Endodermal cell (in vitro differentiated cells): Measurements from ENCODE around the gene SPINT3. TPM values are rescaled to one million over a fixed set of nuclear protein-coding genes. Genes with fewer than 3 reads are reported as not detected.

Experiments
- DNase-seq: peaks from one replicate; pipeline ENCODE4 v3.0.0-alpha.2; 2017
- H3K27ac ChIP-seq: 2 replicates; pipeline ENCODE4 v1.5.1; 2013; ENCODE audit warnings: mild to moderate bottlenecking, low read depth, low read length, moderate library complexity
- H3K27me3 ChIP-seq: 2 replicates; pipeline ENCODE4 v1.6.1; 2013; ENCODE audit warnings: mild to moderate bottlenecking, low read length, moderate library complexity; ENCODE audit not compliant: insufficient read depth, control insufficient read depth, poor library complexity, severe bottlenecking
- H3K36me3 ChIP-seq: 2 replicates; pipeline ENCODE4 v1.7.0; 2013; ENCODE audit warnings: mild to moderate bottlenecking, low read length, moderate library complexity; ENCODE audit not compliant: control insufficient read depth, insufficient read depth
- H3K4me1 ChIP-seq: one replicate; pipeline ENCODE4 v1.7.0; 2013; ENCODE audit warnings: low read length; ENCODE audit not compliant: control insufficient read depth, insufficient read depth
- H3K4me3 ChIP-seq: 2 replicates; pipeline ENCODE4 v1.5.1; 2013; ENCODE audit warnings: mild to moderate bottlenecking, low read length, moderate library complexity
- H3K9ac ChIP-seq: 2 replicates; pipeline ENCODE4 v1.6.1; 2013; ENCODE audit warnings: mild to moderate bottlenecking, low read length, moderate library complexity; ENCODE audit not compliant: poor library complexity, severe bottlenecking; ENCODE audit errors: extremely low read depth
- H3K9me3 ChIP-seq: 2 replicates; pipeline ENCODE4 v1.6.1; 2013; ENCODE audit warnings: mild to moderate bottlenecking, low read length, moderate library complexity; ENCODE audit not compliant: control insufficient read depth
- H3K27ac Mint-ChIP-seq: 2 replicates; pipeline ENCODE4 v1.8.0; 2020; ENCODE audit warnings: mixed read lengths
- H3K27me3 Mint-ChIP-seq: 2 replicates; pipeline ENCODE4 v1.8.0; 2021; ENCODE audit warnings: mild to moderate bottlenecking, mixed read lengths; ENCODE audit not compliant: insufficient read depth
- H3K36me3 Mint-ChIP-seq: 2 replicates; pipeline ENCODE4 v1.8.0; 2020; ENCODE audit warnings: low read depth, mixed read lengths
- H3K4me1 Mint-ChIP-seq: 2 replicates; pipeline ENCODE4 v1.8.0; 2020; ENCODE audit warnings: mixed read lengths
- H3K4me3 Mint-ChIP-seq: 2 replicates; pipeline ENCODE4 v1.8.0; 2020; ENCODE audit warnings: mild to moderate bottlenecking, moderate library complexity, mixed read lengths
- H3K9me3 Mint-ChIP-seq: 2 replicates; pipeline ENCODE4 v1.8.0; 2020; ENCODE audit warnings: mild to moderate bottlenecking, mixed read lengths
- WGBS, 2 experiments: methylation state at CpG; one replicate each; pipeline versions ENCODE4 v1.1.5 to v1.1.7; 2013; ENCODE audit warnings: missing lambda C conversion rate in 2 of 2, mixed read lengths in 1 of 2; ENCODE audit not compliant: insufficient coverage in 1 of 2, insufficient read length in 1 of 2; 5-methylcytosine and 5-hydroxymethylcytosine counted together
- total RNA-seq, 2 donors: library from RNA; stranded (reverse); fragmentation: NEBNext Ultra II Directional in 1 of 2; extraction: Animal tissue kit (Norgen Biotek cat#: 25700) in 1 of 2; gene quantifications; 2 replicates in 1 of 2; 3 replicates in 1 of 2; pipeline ENCODE4 v1.2.1, GENCODE V29; 2021
- TF ChIP-seq, protein P1 (sequence below): fragments of 200-600 bp; sonication (generic); conservative IDR thresholded peaks from 2 replicates; pipeline ENCODE4 v1.5.0; 2021; ENCODE audit warnings: antibody characterized with exemption, mild to moderate bottlenecking

SPINT3 gene
- total RNA-seq, 2 donors from 2014 or later, result not detected

DNA sequence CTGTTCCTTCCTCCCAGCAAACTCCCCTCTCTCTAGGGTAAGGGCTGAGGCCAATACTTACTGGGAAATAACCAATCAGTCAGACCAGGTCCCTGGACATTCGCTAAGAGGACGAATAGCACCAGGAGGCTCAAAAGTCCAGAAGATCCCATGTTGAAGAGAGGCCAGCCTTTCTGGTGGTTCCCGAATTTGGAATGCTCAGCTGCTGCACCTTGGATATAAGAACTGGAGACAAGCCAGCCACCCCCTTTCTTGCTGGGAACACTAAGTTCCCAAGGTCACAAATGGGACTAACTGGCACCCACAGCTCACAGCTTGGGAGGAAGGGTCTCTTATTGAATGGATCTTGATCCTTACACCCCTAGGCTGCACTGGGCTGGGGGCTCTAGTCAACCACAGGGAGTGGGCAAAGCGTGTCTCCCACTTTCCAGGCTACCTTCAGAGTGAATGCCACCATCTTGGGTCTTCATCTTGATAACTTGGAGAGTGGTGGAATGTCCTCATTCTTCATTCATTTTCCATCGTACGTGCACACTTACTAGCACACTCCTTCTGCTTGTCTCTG lies 31.9 kb upstream of the SPINT3 start, which contains the start of gene EPPIN:
Gene EPPIN, minus strand, starts transcription at position 196 of the 565 bp plus-strand sequence. Its CDS starts 44 bp downstream, at position 152.
- TF ChIP-seq, protein P1, sequence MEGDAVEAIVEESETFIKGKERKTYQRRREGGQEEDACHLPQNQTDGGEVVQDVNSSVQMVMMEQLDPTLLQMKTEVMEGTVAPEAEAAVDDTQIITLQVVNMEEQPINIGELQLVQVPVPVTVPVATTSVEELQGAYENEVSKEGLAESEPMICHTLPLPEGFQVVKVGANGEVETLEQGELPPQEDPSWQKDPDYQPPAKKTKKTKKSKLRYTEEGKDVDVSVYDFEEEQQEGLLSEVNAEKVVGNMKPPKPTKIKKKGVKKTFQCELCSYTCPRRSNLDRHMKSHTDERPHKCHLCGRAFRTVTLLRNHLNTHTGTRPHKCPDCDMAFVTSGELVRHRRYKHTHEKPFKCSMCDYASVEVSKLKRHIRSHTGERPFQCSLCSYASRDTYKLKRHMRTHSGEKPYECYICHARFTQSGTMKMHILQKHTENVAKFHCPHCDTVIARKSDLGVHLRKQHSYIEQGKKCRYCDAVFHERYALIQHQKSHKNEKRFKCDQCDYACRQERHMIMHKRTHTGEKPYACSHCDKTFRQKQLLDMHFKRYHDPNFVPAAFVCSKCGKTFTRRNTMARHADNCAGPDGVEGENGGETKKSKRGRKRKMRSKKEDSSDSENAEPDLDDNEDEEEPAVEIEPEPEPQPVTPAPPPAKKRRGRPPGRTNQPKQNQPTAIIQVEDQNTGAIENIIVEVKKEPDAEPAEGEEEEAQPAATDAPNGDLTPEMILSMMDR, result no peak
- Mint-ChIP-seq H3K27me3 (peaks cover 12% of the 10 kb centered on the region), H3K9me3 (peaks cover 4% of the 10 kb centered on the region), H3K4me1 (peaks cover 2% of the 10 kb centered on the region), H3K4me3 (no peak within 1 kb of the TSS), H3K36me3 (no peaks in the 10 kb centered on the region), H3K27ac (no peak within 1 kb of the TSS)
- Histone ChIP-seq H3K9me3 (no peaks in the 10 kb centered on the region), H3K4me3 (no peak within 1 kb of the TSS), H3K4me1 (no peaks in the 10 kb centered on the region), H3K27me3 (peaks cover 16% of the 10 kb centered on the region), H3K27ac (no peak within 1 kb of the TSS), H3K9ac (no peak within 1 kb of the TSS), H3K36me3 (no peaks in the 10 kb centered on the region)
- WGBS, 2 experiments, result 89 to 95% methylated on average over 6 of the region's 6 CpGs
- DNase-seq, result no peak

DNA sequence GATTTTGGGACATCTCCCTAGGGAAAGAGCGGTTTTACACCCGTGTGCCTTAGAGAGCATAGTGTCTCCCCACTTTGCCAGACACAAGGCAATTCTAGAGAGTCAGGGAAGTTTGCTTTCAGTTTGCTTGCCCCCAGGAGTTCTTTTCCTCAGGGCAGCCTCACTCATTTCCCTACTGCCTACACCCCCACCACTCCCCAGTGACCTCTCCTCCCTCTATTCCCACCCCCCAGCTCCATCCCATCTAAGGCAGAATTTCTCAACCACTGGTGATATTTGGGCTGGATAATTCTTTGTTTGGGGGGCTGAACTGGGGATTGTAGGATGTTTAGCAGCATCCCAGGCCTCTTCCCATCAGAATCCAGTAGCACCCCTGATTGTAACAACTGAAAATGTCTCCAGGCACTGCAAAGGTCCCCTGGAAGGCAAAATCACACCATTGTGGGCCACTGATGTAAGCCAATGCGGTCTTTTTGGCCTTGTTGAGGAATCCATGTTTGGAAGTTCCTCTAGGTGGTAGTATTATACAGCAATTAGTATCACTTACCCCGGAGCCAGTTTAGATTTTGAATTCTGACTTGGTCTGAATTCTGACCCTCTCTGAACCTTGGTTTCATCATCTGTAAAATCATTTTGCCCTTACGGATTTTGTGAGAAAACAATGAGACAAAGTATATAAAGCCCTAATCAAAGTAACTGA lies 30.5 kb upstream of the SPINT3 start:
- Mint-ChIP-seq H3K27me3 (peaks cover 16% of the 10 kb centered on the region), H3K9me3 (peaks cover 4% of the 10 kb centered on the region), H3K4me1 (peaks cover 2% of the 10 kb centered on the region), H3K4me3 (no peak overlapping the region), H3K36me3 (no peaks in the 10 kb centered on the region), H3K27ac (no peak overlapping the region)
- 41 to 56% methylated on average over 1 to 5 of the region's 5 CpGs for WGBS, 2 experiments
- no peaks in the 10 kb centered on the region for H3K4me1 ChIP-seq
- H3K4me3 ChIP-seq, result no peak overlapping the region
- peaks cover 23% of the 10 kb centered on the region for H3K27me3 ChIP-seq
- TF ChIP-seq, protein P1, result peak; percentile 78
- H3K9ac ChIP-seq, result no peak overlapping the region
- no peaks in the 10 kb centered on the region for H3K9me3 ChIP-seq
- DNase-seq, result peak; percentile 65
- H3K36me3 ChIP-seq, result no peaks in the 10 kb centered on the region
- no peak overlapping the region for H3K27ac ChIP-seq

DNA sequence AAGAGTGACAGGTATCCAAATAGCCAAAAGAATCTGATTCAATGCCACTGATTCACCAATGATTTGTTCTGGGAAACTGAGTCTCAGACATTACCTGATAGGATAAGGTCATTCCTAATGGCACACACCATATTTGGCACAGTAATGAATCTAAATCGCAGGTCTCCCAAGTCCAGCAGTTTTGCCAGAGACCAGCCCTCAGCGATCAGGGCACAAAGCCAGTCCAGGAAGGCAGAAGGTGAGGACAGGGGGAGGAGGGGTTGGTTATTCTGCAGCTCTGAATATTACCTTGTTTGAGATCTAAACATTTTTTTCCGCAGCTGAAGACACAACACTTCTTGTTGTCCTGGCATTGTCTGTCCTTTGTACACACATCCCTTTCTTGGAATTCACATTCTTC lies 29.9 kb upstream of the SPINT3 start:
- Histone ChIP-seq H3K9me3 (no peaks in the 10 kb centered on the region), H3K27me3 (peaks cover 23% of the 10 kb centered on the region), H3K36me3 (no peaks in the 10 kb centered on the region), H3K4me3 (no peak overlapping the region), H3K27ac (no peak overlapping the region), H3K9ac (no peak overlapping the region), H3K4me1 (no peaks in the 10 kb centered on the region)
- Mint-ChIP-seq H3K27me3 (peaks cover 16% of the 10 kb centered on the region), H3K4me3 (no peak overlapping the region), H3K27ac (no peak overlapping the region), H3K4me1 (peaks cover 2% of the 10 kb centered on the region), H3K36me3 (no peaks in the 10 kb centered on the region), H3K9me3 (peaks cover 3% of the 10 kb centered on the region)
- TF ChIP-seq, protein P1, result no peak
- no peak for DNase-seq
- WGBS, 2 experiments, result 79 to 87% methylated on average over 2 to 3 of the region's 3 CpGs
